ENCODE measurements around the gene CYP2A6. TPM values are rescaled to one million over a fixed set of nuclear protein-coding genes. Genes with fewer than 3 reads are reported as not detected.
A peak's percentile ranks its signal among the peaks of the same experiment; 100 is the strongest.
"Not testable (repeated sequence)": the region's sequence is repeated elsewhere in the genome, so short reads cannot be mapped to it uniquely, and the experiment has no call there.

Gene CYP2A6
- total and polyA plus RNA-seq, 3 donors from 2014 or later, result not detected

DNA sequence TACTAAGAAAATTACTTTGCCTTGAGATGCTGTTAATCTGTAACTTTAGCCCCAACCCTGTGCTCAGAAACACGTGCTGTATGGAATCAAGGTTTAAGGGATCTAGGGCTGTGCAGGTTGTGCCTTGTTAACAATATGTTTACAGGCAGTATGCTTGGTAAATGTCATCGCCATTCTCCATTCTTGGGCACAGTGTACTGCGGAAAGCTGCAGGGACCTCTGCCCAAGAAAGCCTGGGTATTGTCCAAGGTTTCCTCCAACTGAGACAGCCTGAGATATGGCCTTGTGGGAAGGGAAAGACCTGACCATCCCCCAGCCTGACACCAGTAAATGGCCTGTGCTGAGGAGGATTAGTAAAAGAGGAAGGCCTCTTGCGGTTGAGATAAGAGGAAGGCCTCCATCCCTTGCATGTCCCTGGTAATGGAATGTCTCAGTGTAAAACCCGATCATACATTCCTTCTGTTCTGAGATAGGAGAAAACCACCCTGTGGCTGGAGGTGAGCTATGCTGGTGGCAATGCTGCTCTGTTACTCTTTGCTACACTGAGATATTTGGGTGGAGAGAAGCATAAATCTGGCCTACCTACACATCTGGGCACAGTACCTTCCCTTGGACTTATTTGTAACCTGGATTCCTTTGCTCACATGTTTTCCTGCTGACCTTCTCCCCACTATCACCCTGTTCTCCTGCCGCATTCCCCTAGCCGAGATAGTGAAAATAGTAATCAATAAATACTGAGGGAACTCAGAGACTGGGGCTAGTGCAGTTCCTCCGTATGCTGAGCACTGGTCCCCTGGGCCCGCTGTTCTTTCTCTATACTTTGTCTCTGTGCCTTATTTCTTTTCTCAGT lies 27.3 kb downstream of the CYP2A6 start:
- Histone ChIP-seq H3K27ac (peak overlapping the region; percentile 69 to 77), H3K4me1 (peaks cover 42% of the 10 kb centered on the region)
- intact Hi-C loops (cut with DNase I; ENCODE audit: low total_unique reads); H3K27me3 ChIP-seq; H3K9me3 ChIP-seq; H3K4me3 ChIP-seq; H3K36me3 ChIP-seq (ENCODE audit: low read depth, missing control alignments): not testable (repeated sequence)
- WGBS, 2 donors, result 27 to 61% methylated on average over 9 of the region's 9 CpGs
- peak; percentile 73 for DNase-seq

DNA sequence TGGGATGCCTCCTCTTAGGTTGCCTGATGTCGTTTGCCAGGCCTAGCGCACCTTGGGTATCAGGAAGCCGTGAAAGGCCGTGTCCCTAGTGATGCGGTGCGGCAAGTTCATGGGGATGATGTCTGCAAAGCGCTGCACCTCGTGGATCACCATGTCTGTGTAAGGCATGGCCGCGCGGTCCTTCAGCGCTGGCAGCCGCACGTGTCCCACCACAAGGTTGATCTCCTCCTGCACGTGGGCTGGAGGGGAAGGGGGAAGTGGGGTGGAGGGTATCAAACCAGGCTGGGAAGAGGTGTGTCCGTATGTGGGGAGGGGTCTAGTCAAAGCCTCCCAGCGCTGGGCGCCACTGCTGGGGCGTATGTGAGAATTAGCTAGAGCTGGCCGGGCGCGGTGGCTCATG lies 28.1 kb downstream of the CYP2A6 start:
- H3K27ac ChIP-seq, result peak overlapping the region; percentile 69 to 77
- peak; percentile 14 for DNase-seq
- no peaks in the 10 kb centered on the region for H3K36me3 ChIP-seq (ENCODE audit: low read depth, missing control alignments)
- intact Hi-C loops (cut with DNase I; ENCODE audit: low total_unique reads), result no loop called here
- H3K4me1 ChIP-seq, result peaks cover 44% of the 10 kb centered on the region
- H3K9me3 ChIP-seq, result no peaks in the 10 kb centered on the region
- no peak for TF ChIP-seq POLR2A (IDR thresholded peaks at IDR 0.05)
- TF ChIP-seq, protein P1, sequence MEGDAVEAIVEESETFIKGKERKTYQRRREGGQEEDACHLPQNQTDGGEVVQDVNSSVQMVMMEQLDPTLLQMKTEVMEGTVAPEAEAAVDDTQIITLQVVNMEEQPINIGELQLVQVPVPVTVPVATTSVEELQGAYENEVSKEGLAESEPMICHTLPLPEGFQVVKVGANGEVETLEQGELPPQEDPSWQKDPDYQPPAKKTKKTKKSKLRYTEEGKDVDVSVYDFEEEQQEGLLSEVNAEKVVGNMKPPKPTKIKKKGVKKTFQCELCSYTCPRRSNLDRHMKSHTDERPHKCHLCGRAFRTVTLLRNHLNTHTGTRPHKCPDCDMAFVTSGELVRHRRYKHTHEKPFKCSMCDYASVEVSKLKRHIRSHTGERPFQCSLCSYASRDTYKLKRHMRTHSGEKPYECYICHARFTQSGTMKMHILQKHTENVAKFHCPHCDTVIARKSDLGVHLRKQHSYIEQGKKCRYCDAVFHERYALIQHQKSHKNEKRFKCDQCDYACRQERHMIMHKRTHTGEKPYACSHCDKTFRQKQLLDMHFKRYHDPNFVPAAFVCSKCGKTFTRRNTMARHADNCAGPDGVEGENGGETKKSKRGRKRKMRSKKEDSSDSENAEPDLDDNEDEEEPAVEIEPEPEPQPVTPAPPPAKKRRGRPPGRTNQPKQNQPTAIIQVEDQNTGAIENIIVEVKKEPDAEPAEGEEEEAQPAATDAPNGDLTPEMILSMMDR (IDR thresholded peaks at IDR 0.05), result no peak
- H3K27me3 ChIP-seq, result no peaks in the 10 kb centered on the region
- WGBS, 2 donors, result 85 to 90% methylated on average over 21 to 22 of the region's 22 CpGs
- no peak overlapping the region for H3K4me3 ChIP-seq

DNA sequence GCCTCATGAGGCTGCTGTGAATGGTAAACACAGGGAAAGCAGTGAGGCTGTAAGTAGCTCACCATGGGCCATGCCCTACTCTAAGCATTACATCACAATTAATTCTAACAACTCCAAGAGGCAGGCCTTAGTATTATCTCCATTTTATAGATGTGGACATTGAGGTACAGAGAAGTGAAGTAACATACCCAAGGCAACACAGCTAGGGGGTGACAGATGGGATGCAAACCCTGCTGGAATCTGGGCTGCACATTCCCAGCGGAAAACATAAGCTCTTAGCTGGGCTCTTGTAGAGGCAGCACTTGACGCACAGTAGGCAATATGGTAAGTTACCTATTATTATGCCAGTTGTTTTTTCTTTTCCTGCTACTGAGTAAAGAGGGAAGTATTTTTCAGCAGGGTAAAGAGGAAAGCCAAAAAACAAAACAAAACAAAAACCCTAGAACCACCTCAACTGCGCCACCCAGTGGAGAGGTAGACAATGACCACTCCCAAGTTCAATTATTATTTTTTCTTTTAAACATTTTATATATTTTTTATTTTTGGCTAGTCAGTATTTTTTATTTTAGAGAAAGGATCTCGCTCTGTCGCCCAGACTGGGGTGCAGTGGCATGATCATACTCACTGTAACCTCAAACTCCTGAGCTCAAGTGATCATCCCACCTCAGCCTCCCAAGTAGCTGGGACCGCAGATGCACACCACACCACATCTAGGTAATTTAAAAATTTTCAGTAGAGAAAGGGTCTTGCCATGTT lies 30.6 kb downstream of the CYP2A6 start:
- WGBS, 2 donors, result 62 to 66% methylated on average over 6 of the region's 6 CpGs
- H3K27me3 ChIP-seq; H3K36me3 ChIP-seq (ENCODE audit: low read depth, missing control alignments); H3K4me3 ChIP-seq; H3K9me3 ChIP-seq: not testable (repeated sequence)
- peak; percentile 57 for DNase-seq
- TF ChIP-seq, protein P1 (IDR thresholded peaks at IDR 0.05), result peak; percentile 83 to 94 (median 84)
- Histone ChIP-seq H3K27ac (peak overlapping the region in 1 of 2 donors; percentile 20), H3K4me1 (peaks cover 39% of the 10 kb centered on the region)
- intact Hi-C loops (cut with DNase I; ENCODE audit: low total_unique reads), result loop anchor here (5.0 kb wide), 1 partner anchor 157 kb away; no protein-coding TSS in a partner anchor

DNA sequence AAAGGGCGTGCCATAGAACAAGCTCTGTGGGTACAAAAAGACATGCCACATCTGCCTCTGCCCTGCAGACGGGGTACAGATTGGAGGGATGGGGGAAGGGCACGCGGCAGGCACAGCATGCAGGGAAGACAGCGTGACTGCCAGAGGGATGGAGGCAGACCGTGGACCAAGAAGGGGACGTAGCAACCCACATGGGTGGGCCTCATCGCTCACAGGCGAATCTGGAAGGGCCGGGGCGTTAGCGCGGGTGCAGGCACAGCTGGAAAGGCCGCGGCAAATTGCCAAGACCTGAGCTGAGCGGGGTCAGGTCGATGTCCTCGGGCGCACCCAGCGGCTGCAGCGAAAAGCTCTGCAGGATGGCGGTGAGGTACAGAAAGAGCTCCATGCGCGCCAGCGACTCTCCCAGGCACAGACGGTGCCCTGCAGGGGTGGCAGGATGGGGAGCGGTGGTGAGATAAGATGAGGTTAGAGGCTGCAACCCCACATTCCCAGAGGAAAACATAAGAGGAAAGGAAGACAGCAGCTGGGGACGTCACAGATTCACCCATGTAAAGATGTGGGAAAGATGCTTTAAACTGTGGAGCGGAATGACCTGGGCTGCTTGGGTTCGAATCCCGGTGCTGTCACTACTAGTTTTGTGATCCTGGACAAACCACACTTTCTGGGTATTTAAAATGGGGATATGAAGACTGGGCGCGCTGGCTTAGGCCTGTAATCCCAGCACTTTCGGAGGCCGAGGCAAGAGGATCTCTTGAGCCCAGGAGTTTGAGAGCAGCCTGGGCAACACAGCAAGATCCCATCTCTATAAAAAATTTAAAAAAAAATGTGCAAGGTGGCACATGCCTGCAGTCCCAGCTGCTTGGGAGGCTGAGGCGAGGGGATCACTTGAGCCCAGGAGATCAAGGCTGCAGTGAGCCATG lies 31.5 kb downstream of the CYP2A6 start:
- 43 to 60% methylated on average over 14 to 24 of the region's 36 CpGs for WGBS, 2 donors
- H3K27ac ChIP-seq, result peak overlapping the region in 1 of 2 donors; percentile 20
- intact Hi-C loops (cut with DNase I; ENCODE audit: low total_unique reads), result loop anchor here (5.0 kb wide), 1 partner anchor 156 kb away; no protein-coding TSS in a partner anchor
- TF ChIP-seq, protein P1 (IDR thresholded peaks at IDR 0.05), result peak in 2 of 3 experiments; percentile 23 to 45
- H3K9me3 ChIP-seq; H3K36me3 ChIP-seq (ENCODE audit: low read depth, missing control alignments); H3K4me3 ChIP-seq; H3K27me3 ChIP-seq: not testable (repeated sequence)
- DNase-seq, result peak; percentile 86
- H3K4me1 ChIP-seq, result peaks cover 36% of the 10 kb centered on the region

Measured in testis (tissue), 3 donors.